GM23248 (cell line): ENCODE results near the gene CAMTA1.

Experiments
- EZH2 ChIP-seq: fragments of 200-600 bp; sonication (generic); IDR thresholded peaks from 2 replicates; pipeline ENCODE4 v1.6.1; 2018; ENCODE audit warnings: antibody characterized with exemption, mild to moderate bottlenecking; ENCODE audit not compliant: insufficient read depth, poor library complexity, severe bottlenecking
- EZH2phosphoT487 ChIP-seq: fragments of 200-600 bp; sonication (generic); IDR thresholded peaks from 2 replicates; pipeline ENCODE4 v1.6.1; 2018; ENCODE audit warnings: antibody characterized with exemption, moderate library complexity, mild to moderate bottlenecking, low read depth; ENCODE audit not compliant: insufficient read depth

DNA sequence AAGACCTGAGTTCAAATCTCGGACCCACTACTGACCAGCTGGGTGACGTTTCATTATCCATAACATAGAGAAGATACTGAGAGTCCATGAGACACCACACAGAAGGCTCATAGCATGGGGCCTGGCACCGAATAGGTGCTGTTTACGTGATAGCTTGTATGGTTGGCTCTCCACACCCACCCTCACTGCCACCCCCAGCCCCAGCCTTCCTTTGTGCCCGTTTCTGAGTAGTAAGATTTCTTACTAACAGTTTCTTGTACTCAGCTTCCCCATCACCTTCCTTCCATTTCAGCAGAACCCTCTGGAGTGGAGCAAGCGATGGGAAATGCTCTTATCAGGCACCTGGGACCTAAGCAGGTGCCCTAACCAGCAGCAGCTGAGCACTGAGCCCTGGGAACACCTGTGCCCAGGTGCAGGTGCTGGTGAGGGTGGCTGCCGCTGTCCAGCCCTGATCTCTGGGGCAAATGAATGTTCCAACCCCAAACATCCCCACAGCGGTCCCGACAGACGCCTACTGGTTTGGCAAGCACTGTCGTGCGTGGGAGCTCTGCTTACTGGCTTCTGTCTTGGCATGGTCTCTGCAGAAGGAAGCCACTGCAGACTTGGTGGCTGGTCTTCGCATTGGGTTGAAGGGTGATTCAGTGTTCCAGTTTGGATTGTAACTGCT, 225.4 kb downstream of the CAMTA1 start:
- TF ChIP-seq EZH2 (no peak), EZH2phosphoT487 (no peak)
